Measurements from ENCODE around the gene CENPB.
A peak's percentile ranks its signal among the peaks of the same experiment; 100 is the strongest.

The CENPB gene

DNA sequence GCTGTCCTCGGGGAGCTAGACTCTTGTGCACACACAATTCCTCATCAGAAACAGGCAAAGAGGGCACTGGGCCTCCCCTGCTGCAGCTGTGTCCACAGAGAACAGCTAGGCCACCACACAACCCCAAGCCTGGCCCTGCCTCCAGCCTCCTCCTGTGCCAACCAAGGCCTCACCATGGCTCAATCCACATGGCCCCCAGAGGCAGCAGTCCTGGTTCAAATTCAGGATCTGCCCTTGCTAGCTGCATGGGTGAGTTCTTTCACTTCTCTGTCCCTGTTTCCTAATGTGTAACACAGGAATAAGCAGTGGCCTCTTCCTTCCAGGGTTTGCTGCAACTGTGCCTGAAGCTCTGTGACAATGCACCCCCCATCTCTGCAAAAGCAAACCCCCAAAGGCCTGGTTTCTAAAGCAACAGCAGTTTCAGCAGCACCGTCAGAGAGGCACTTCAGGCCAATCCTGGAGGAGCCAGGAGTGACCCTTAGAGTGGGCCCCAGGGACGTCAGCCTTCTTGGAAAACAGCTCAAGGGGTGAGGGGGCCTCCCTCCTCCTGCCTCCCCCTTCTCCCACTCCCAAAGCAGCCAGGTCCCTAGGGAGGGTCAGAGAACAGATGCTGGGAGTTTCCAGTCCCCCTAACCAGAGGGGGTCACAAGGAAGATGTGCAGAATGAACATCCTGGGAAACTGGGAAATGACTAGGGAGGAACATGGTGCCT lies 21.2 kb downstream of the CENPB start:
- DNase-seq: no peak

DNA sequence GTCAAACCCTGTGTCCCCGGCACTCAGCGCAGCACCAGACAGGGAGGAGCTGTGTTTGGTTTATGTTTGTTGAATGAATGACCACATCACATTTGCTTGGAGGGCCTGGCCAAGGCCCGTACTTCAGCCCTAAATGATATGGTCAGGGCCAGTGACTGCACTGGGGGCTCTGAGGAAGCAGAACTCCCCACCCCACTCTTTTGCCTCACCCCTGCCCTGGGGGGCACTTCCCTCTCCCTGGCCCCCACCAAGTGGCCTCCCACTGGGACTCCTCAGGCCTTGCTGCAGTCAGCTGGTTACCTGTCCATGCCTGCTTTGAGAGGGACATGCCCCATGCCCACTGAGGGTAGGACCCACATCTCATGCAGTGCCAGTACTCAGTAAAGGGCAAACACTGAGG lies 21.9 kb downstream of the CENPB start:
- DNase-seq: no peak

DNA sequence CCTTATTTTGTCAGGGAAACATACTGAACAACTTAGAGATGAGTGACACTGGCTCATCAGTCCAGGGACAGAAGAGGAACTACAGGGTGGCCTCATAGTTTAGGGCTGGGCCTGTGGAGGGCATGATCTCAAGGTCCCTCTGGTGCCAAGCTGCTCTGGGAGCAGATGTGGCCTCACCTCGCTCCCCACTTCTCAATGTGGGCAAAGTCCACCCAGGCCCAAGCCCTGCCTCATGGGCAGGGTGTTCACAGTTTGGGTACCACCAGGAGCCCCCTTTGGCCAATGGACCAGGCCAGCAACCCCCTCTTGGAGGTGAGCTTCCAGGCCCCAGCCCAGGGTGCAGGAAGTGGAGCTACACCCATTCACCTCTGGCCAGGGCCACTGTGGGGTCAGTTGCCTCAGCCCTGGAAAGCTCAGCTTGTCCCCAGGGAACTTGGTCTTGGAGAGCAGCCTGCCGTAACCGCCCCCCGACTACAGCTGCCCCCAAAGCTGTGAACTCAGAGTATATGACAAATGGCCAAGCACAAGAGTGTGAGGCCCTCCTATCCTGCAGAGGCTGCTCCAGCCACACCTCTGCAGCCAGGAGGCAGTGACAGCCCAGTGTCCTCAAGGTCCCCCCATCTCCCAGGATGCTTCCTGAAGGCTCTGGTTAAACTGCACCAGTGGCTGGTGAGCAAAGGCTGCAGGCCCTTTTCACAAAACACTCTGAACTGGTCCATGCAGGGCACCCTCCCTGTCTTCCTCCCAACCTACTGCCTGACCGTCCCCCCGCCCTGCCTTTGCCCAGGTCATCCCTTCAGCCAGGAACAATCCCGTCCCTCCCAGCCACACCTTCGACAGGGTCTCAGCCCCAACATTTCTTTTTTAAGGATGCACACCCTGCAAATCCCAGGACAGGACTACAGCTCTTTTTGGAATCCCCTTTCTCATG lies 22.6 kb downstream of the CENPB start:
- DNase-seq: no peak

DNA sequence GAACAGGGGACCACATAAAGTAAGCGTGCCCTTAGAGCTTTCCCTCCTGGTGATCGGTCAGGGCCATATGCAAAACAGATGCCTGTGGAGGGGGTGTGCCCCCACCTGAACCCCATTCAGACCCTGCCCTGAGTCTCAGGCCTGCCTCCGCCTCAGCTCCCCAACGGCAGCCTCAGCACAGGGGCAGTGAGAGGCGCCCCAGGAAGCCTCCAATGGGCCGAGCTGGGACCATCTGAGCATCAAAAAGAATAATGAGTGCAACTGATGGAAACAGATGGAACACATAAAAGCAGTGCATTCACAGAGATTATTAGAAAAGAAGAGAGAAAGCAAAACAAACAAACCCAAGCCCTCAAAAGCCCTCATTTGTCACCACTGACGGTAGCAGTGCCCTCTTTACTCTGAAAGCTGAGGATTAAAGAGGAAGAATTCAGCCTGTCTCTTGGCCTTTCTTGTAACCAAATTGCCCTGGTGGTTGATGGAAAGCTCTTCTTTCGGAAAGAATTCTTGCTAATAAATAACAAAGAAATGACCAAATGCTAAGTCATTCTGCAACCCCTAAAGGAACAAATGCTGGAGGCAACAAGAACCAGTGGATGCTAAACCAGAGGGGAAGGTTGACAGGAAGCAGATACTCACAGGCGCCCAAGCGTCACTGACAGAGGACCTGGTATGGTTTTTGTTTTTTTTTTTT lies 25.7 kb downstream of the CENPB start:
- DNase-seq: no peak

DNA sequence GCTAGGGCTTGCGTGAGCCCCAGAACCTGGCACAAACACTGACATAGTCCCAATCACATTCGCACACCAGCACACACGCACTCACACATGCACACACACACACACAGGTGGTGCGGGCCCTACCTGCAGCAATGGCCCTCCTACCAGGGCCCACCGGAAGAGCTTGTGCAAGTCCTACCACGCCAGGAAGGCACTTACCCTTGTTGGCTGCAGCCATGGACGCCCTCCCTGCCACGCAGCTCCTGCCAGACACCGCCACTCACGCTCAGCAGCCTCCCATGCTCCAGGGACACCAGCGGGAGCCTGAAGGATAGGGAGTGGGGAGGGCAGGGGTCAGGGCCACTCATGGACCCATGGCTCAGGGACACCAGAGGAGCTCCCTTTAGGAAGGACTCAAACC lies 26.7 kb downstream of the CENPB start:
- no peak for DNase-seq

DNA sequence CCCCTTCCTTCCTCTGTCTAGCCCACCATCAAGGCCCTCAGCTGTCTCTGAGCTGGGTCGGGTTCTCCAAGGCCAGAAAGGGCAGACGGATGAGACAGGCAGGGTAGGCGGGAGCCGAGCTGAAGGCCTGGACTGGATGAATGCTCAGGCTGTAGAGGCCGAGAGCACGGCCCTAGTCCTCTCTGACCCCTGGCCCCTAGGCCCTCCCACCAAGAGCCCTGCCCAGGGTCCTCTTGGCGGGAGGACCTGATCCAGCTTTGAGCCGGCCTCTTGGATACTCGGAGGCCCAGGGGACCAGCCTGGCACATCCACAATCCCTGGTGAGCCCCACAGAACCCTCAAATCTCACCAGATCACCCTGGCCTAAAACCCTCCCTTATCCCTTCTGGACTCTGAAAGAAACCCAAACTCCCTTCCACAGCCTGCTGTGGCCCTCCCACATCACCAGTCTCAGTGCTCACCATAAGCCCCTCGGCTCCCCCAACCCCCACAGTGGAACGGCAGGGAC lies 27.2 kb downstream of the CENPB start:
- DNase-seq: no peak

DNA sequence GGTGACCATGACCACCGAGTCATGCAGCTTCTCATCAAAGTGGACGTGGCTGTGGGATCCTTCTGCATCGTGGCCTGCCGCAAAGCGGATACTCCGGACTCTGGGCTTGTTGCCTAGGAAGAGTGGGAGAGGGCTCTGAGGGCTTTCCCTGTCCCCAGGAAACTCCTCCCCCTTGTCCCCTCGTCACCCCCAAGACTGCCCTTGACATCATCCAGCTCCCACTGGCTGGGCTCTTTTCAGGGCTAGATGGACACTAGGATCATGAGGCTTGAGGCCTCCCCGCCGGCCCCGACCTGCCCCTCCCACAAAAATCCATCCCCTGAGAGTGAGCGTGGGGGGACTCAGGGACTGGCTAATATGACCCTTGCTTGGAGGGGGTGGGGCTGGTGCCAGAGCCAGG lies 28.0 kb downstream of the CENPB start:
- no peak for DNase-seq

DNA sequence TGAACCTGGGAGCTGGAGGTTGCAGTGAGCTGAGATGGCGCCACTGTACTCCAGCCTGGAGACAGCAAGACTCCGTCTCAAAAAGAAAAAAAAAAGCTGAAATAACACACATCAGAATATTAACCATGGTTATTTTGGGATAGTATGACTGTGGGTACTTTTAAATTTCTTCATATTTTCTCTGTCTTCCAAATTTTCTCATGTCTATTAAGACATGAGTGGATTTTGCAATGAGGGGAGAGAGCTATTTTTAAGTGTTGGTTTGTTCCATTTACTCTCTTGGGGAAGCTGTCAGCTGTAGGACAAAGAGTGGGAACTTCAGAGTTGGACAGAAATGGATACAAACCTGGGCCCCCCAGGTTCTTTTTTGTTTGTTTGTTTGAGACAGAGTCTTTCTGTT lies 29.3 kb downstream of the CENPB start:
- DNase-seq: no peak

DNA sequence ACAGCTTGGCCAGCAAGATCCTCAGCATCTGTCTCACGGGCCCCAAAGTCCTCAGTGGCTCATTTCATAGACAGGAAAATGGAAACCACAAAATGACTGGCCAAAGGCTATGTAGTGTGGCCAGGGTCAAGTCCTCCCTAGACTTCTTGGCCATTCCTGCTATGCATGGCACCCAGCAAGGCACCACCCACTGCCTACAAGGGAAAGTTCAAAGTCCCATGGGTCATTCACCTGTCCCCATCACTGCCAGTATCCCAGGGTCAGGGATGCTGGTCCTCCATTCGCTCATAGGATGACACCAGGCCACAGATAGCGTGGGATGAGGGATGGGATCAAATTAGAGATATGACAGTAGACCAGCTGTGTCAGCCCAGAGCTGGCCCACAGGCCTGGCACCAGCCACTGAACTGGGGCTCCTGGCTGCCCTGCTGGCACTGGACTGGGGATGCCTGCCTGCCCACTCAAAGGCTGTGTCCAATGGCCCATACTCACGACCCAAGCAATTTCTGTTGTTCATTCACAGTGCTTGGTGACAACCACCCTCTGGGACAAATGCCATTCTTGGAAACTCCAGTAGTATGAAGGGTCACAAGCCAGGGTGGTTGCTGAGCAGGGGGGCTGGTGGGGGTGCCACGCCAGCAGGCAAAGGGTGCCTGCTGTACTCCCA lies 30.6 kb downstream of the CENPB start:
- no peak for DNase-seq

DNA sequence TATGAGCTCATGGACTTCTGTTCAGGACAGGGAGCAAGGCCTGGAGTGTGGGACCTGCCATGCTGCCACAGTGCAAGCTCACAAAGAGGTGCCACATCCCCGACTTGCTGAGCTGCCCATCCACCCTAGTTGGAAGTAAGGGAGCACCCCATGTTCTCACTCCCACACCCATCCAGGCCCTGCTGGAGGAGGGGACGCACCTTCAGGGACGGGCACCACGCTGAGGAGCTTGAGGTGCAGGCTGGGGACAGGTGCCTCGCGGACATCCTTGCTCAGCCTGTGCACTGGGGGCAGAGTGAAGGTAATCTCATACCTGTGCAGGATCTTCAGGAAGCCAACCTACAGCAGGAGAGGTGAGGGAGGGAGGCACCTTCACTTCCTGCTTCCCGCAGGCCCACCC lies 31.3 kb downstream of the CENPB start:
- DNase-seq: no peak

DNA sequence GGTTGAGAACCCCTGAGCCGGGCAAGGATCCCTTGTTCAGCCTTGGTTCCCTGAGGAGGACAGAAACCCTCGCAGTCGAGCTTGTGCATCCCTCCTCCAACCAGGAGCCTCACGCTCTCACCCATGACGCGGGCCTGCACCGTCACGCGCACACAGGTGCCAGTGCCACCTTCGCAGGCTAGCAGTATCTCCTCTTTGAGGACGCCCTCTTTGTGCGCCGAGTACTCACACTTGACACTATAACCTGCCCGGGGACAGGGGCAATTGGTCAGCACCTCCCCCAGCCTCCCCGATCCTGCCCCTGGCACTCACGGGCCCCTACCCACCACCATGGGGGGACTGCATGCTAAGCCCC lies 32.3 kb downstream of the CENPB start:
- DNase-seq: no peak

DNA sequence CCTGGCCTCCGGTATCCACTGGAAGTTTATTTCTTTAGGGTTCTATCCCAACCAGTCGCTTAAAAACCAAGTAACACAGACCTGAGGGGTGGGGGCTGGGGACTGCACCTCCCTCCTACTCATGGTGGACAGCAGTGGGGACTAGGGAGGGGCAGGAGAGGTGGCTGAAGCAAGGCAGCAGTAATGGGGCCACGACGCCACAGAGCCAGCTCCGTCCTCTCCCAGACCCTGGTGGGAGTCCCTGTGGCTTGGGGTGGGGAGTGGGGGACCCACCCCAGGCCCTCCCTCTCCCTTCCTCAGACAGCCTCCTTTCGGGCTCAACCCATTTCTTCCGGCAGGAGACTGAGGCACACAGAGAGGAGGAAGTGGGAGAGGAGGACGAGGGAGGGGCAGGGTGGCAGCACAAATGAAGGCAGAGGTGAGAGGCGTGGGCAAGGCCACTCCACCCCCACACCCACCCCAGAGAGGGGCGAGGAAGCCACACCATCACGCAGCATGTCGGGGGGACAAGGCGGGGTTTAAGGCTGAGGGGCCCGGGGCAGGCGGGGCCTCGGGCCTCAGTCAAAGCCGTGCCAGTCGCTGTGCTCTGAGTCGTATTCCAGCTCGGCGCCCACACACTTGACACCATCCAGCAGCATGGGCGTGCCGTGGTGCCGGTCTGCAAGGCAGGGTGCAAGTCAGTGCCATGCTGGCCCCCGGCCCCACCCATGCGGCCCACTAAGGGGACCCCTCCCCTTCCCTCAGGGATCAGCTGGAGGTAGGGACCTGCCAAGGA lies 32.9 kb downstream of the CENPB start:
- DNase-seq: no peak

DNA sequence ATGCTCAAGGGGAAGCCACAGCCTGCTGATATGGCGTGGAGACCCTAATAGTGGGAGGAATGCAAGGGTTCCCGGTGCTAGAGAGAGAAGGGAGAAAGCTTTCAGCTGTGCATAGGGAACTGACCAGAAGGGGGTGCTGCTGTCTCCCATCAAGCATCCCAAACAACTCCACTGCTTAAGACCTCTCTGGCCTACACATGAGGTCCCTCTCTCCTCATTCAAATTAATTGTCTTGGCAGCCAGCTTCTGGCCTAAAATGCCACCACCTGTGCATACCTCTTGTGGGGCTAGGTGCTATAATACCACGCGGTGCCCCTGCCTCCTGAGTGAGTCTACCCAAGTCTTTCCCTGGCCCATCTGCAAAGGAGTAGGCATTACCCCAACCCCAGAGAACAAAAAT lies 33.4 kb downstream of the CENPB start:
- DNase-seq: peak; percentile 75

DNA sequence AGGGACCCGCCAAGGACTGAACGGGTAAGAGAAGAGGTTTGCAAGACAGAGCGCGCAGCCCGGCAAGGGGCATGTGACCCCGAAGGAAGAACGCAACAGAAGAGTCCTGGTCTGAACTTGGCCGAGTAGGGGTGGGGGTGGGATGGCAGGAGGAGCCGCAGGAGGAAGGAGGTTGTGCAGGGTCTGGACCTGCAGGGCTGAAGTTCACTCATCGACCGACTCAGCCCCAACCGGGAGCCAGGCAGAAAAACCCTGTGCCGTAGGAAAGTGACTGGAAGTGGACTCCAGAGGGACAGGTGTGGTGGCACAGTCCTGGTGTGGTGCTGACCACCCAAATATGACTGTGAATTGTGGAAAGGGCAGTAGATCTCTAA lies 34.2 kb downstream of the CENPB start:
- no peak for DNase-seq

DNA sequence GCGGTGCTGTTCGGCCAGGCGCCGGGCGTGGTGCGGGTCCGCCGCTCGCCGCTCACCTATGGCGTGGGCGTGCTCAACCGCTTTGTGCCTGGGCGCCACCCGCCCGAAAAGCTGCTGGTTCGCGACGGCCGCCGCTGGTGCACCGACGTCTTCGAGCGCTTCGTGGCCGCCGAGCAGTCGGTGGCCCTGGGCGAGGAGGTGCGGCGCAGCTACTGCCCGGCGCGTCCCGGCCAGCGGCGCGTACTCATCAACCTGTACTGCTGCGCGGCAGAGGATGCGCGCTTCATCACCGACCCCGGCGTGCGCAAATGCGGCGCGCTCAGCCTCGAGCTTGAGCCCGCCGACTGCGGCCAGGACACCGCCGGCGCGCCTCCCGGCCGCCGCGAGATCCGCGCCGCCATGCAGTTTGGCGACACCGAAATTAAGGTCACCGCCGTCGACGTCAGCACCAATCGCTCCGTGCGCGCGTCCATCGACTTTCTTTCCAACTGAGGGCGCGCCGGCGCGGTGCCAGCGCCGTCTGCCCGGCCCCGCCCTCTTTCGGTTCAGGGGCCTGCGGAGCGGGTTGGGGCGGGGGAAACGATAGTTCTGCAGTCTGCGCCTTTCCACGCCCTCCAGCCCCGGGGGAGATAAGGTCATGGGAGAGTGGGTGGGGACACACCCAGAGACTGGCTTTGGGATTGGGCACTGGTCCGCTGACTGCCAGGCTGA lies 34.7 kb downstream of the CENPB start:
- peak; percentile 76 for DNase-seq

DNA sequence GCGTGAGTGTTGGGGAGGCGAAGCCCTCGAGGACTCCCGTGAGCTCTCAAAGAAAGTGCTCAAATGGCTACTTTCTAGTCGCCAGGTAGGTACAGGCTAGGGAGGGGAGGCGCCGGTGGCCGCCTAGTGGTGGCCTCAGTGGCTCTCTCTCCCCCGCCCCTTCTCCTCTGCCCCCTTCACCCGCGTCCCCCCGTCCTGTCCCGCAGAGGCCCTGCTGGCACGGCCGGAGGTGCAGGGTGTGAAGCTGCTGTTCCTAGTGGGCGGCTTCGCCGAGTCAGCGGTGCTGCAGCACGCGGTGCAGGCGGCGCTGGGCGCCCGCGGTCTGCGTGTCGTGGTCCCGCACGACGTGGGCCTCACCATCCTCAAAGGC lies 35.2 kb downstream of the CENPB start:
- DNase-seq: no peak

DNA sequence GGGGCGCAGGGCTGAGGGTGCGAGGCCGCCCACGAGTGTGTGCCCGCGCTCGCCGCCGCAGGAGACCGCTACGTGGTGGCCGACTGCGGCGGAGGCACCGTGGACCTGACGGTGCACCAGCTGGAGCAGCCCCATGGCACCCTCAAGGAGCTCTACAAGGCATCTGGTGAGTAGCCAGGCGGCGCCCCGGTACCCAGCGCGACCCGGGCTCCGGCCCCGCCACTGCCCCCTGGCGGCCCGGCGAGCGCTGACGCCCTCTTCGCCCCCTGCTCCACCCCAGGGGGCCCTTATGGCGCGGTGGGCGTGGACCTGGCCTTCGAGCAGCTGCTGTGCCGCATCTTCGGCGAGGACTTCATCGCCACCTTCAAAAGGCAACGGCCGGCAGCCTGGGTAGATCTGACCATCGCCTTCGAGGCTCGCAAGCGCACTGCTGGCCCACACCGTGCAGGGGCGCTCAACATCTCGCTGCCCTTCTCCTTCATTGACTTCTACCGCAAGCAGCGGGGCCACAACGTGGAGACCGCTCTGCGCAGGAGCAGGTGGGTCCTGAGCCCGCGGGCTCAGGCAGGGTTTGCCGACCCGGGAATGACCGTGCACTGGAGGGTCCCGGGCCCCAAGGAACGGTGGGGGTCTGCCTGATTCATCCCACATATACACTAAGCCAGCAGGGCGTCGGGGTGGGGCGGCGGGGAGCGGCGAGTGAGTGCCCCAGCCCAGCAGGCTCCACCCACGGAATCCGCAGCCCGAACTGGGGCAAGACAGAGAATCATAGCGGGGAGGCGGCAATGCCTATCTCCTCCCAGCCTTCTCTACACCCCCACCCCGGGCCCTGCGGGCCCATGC lies 36.6 kb downstream of the CENPB start:
- peak; percentile 46 for DNase-seq

DNA sequence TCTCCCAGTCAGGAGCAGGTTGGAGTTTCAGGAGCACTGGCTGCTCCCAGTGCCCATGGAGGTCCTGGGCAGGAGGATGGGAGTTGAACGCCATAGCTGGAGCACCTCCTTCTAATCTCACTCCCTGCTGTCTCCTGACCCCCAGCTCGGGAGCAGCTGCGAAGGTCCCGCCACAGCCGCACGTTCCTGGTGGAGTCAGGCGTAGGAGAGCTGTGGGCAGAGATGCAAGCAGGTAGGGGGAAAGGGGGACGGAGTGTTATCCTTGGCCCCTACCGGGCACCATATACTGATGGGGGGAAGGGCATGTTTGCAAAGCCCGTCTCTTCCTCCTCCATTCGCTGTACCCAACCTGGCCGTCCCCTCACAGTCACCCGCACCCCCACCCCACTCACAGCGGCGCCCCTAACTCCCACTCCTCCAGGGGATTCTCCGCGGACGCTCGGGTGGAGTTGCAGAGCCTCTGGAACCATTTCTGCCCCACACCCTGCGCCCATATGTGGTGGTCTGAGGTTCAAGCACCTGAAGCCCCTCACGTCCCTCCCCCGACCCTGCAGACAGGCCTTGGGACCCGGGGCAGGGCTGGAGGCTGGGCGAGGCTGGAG lies 37.4 kb downstream of the CENPB start:
- DNase-seq: no peak

DNA sequence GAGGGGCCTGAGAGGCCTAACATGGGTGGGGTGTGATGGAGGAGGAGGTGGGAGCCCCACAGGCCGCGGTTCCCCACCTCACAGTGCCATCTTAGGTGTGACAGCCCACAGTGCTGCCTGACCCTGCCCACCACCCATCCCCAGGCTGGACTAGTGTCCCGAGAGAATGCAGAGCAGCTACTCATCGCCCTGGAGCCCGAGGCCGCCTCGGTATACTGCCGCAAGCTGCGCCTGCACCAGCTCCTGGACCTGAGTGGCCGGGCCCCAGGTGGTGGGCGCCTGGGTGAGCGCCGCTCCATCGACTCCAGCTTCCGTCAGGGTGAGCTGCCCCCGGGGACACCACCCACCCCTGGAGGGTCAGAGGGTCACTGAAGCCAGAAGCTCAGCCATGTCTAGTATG lies 38.5 kb downstream of the CENPB start:
- DNase-seq: no peak

DNA sequence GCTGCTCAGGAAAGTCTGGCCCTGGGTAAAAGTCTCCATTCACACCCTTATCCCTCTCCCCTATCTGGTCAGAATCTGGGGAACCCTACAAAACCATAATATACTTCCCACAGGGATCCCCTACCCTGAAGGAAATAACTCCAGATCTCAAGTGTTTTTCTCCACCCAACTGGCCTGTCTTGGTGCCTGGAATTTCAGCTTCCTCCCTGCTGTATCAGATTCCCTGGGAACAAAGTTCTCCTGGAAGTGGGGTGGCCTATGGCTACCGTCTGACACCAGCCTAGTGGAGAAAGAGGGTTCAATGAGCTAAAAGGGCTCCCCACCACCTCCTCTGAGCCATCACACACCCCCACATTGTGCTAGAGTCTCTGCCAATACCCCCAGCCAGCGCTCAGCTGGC lies 39.1 kb downstream of the CENPB start:
- no peak for DNase-seq

Measured in NCI-H748 treated with DMSO at 0.1 percent for 48 hours (cell line).